ENCODE results near the gene FAM174B. TPM values are rescaled to one million over a fixed set of nuclear protein-coding genes. Genes with fewer than 3 reads are reported as not detected.

Gene FAM174B
- total RNA-seq, 1 experiment from 2014 or later, result 90.7 TPM

DNA sequence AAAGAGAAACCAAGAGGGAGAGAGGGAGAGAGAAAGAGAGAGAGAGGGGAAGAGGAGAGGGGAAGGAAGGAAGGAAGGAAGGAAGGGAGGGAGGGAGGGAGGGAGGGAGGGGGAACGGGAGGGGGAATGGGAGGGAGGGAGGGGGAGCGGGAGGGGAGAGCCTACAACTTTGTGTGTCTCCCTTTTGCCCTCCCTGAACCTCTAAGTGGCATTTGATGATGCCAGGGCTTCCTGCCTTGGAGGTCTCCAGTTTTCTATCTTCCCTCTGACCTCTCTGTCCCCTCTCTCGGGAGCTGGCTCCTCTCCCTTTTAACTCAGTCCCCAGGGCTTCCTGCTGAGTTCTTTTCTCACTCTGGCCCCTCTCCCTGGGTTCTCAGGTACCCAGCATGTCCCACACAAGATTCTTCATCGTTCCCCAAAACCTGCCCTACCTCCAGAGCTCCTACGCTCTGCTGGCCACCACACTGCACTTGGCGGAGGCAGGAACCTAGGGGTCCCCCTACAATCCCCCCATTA, 12.5 kb upstream of the FAM174B start:
- in situ Hi-C loops (cut with HindIII; ENCODE audit: low pct_unique_long_range_greater_than_20kb, low sequenced_read_pairs), result no loop called here
- DNase-seq (ENCODE audit: low read depth, low spot score), result no peak

DNA sequence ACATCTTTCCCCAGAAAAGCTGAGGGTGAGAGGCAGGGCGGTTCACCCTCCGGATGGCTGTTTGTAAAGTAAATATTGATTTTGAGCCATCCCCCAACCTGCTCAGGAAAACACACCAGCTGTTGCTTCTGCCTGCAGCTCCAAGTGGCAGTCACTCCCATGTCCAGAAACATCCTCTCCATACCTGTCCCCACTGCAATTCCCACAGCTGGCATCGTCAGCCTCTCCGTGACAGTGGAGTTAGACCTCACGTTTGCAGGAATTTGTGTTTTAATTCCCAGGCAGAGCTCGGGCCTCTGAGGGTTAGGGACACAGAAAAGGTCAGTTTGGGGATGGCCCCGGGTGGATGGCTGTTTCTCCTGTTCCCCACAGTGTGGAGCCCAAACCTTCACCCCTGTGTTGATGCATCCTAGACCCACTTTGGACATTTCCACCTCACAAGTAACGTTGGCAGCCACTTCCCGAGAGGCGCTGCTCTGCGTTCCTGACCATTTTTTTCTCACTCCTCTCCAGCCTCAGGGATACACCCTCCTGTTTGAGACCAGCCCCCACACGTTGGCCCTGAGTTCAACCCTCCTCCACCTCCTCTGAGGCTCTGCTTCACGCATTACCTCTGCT, 11.8 kb upstream of the FAM174B start:
- no peak for DNase-seq (ENCODE audit: low read depth, low spot score)

DNA sequence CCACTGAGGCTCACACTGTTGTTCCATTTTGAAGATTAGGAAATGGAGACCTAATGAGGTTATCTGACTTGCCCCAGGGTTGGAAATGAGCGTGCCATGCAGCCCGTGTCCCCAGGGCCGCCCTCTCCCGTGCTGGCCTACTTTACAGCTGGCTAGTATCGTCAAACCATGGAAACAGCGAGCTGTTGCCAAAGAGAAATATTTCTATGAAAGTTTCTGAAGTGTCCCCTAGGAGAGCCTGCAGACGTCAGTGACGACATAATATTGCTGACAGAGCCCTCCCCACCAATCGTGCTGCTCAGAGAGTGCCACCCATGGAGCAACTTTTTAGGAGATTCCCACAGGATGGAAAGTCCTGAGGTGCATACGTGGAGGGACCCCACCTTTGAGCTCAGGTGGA, 11.2 kb upstream of the FAM174B start:
- no peak for DNase-seq (ENCODE audit: low read depth, low spot score)
- in situ Hi-C loops (cut with HindIII; ENCODE audit: low pct_unique_long_range_greater_than_20kb, low sequenced_read_pairs), result no loop called here

More for the DNA sequence above, 11.8 kb upstream of the FAM174B start:
- in situ Hi-C loops (cut with HindIII; ENCODE audit: low pct_unique_long_range_greater_than_20kb, low sequenced_read_pairs), result no loop called here

DNA sequence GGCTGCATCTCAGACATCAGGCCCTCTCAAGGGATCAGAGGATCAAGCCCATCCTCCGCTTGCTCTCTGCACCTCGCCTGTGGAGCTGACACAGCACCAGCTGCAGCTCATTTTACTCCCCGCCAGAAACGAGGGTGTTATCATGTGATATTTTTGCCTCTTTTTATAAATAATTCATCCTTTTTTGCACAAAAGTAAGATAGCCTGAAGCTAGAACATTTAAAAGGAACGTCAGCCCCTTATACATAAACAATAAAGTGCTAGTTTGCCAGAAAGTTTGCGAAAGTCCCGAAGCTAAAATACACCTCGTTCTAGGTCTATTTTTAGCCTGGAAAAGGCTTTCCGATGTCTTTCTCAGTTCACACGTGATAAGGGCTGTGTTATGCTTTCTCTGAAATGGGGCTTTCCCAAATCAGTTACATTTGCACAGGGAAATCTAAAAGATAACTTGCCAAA, 9.6 kb upstream of the FAM174B start:
- peak; percentile 53 for DNase-seq (ENCODE audit: low read depth, low spot score)
- in situ Hi-C loops (cut with HindIII; ENCODE audit: low pct_unique_long_range_greater_than_20kb, low sequenced_read_pairs), result no loop called here

DNA sequence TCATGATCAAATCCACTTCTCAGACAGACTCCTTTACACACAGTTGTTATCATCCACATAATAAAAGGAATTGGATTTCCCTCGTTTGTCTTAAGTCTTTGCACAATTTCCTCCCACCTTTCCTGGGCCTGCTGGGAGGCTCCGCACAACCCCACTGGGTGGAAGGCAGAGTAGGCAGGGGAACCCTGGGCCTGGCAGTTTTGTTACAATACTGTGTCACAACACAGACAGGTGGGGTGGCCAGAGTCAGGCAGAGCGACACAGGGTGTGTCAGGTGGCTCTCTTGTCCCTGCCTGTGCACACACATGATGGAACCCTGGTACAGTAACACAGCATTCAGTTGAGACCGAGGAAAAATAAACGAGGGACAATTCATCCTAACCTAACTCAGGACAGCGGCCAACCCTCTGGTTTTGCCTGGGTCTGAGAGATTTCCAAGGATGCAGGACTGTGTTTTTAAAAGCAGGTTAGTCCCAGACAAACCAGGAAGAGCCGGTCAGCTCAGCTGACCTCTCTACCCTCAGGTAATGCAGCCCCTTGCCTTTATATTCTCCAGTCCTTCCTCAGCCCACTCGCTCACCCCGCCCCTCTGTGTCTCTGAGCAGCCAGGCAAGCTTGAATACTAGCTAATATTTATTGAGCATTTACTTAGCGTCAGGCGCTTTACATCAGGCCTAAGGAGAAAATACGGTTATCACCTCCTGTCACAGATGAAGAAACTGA, 8.8 kb upstream of the FAM174B start:
- in situ Hi-C loops (cut with HindIII; ENCODE audit: low pct_unique_long_range_greater_than_20kb, low sequenced_read_pairs), result no loop called here
- DNase-seq (ENCODE audit: low read depth, low spot score), result no peak

DNA sequence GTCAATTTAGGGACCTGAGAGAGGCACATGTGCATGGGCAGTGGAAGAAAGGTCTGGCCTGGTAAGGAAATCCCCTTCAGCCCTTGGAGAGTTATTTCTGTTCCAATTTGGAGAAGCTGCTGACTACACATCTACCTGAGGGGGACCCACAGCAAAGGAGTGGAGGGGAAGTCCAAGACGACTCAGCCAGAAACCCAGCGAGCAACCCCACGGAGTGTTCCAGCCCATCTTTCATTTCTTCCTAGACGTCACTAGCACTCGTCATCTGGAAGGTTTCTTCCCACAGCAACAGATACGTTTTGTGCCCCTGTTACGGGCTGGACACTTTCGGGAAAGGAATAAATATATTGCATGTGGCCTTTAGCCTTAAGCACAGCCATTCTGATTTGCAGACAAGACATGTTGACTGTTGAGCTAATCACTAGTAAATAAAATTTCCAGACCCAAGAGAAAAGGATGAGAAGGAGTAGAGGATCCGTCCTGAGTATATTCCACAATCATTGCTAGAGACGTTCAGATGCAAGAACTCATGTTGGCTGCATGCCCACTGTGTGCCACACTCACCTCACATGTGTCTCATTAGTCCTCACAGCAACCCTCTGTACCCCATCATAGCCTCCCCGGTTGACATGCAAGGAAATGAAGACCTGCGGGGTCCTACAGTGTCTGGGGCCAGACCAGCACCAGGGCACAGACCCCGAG, 7.8 kb upstream of the FAM174B start:
- DNase-seq (ENCODE audit: low read depth, low spot score), result no peak
- in situ Hi-C loops (cut with HindIII; ENCODE audit: low pct_unique_long_range_greater_than_20kb, low sequenced_read_pairs), result no loop called here

DNA sequence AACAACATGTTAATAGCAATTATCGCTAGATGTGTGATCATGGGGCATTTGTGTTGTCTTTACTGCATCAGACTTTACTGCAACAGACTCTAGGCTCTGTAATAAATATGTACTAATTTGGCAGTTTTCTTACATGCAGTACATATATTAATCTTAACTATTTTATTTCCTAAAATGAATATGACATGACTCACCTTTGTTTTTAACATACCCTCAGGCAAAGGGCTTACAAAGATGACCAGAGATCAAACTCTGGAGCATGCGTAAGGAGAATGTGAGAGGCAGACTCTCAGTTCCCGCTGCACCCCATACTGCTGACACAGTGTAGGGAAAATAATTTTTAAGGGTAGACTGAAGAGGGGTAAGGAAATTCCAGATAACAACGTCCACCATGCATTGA, 7.2 kb upstream of the FAM174B start:
- no peak for DNase-seq (ENCODE audit: low read depth, low spot score)
- in situ Hi-C loops (cut with HindIII; ENCODE audit: low pct_unique_long_range_greater_than_20kb, low sequenced_read_pairs), result no loop called here

DNA sequence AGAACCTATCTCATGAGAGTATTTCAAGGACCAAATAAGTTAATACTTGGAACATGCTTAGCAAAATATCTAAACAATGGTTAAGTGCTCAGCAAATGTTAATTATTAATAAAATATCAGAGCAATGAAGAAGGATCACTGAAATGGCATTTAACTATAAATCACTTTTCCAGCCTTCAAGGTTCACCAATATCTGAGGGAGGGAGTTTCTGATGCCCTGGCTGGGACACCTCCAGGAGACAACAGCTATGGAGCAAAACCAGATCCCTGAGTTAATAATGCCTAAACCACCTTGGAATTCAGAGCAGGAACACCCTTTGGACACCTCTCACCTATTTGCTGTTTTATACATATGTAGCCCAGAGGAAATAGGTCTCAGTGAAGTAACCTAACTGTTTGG, 6.4 kb upstream of the FAM174B start:
- in situ Hi-C loops (cut with HindIII; ENCODE audit: low pct_unique_long_range_greater_than_20kb, low sequenced_read_pairs), result no loop called here

DNA sequence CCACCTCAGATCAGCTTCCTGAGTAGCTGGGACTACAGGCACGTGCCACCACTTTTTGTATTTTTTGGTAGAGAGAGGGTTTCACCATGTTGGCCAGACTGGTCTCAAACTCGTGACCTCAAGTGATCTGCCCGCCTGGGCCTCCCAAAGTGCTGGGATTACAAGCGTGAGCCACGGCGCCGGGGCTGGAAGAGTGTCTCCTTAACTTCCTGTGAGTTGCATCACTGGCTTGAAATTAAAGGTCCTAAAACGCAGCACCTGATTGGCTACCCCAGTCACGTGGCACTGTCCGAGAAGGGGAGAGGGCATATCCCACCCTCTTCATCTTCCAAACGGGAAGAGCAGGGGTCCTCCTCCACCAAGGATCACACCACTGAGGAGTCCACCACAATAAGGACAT, 5.5 kb upstream of the FAM174B start:
- no peak for DNase-seq (ENCODE audit: low read depth, low spot score)
- in situ Hi-C loops (cut with HindIII; ENCODE audit: low pct_unique_long_range_greater_than_20kb, low sequenced_read_pairs), result no loop called here

More for the DNA sequence above, 6.4 kb upstream of the FAM174B start:
- DNase-seq (ENCODE audit: low read depth, low spot score), result no peak

DNA sequence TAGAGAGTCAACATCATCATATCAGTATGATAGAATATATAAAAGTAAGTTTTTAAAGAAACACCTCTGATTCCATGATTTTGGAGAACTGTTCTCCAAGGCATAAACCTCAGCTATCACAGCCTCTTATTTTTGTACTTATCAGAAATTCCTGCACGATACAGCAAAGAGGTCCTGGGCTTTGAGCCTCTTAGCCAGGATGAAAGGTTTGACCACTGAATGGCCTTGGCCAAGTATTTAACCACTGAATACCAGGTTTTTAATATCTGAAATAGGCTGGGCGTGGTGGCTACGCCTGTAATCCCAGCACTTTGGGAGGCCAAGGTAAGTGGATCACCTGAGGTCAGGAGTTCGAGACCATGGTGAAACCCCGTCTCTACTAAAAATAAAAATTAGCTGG, 1.9 kb upstream of the FAM174B start:
- DNase-seq (ENCODE audit: low read depth, low spot score), result no peak
- in situ Hi-C loops (cut with HindIII; ENCODE audit: low pct_unique_long_range_greater_than_20kb, low sequenced_read_pairs), result no loop called here

DNA sequence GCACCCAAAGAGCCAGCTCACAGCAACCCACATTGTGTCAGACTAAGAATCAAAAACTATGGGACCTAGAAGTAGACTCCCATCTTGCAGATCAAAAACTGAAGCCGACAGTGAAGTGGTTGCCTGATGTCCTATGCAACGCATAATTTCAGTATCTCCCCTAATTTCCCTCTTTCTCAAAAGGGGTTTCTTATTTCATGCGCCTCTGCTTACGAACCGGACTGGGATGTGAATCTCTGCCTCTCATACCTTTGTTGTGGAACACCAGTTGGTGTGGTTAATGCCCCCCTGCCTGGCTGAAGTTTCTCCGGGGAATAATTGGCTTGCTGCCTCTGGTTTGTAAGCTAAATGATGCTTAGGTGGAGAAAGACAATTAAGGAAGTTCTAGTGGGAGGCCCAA, 514 bp upstream of the FAM174B start:
- no peak for DNase-seq (ENCODE audit: low read depth, low spot score)
- in situ Hi-C loops (cut with HindIII; ENCODE audit: low pct_unique_long_range_greater_than_20kb, low sequenced_read_pairs), result no loop called here

DNA sequence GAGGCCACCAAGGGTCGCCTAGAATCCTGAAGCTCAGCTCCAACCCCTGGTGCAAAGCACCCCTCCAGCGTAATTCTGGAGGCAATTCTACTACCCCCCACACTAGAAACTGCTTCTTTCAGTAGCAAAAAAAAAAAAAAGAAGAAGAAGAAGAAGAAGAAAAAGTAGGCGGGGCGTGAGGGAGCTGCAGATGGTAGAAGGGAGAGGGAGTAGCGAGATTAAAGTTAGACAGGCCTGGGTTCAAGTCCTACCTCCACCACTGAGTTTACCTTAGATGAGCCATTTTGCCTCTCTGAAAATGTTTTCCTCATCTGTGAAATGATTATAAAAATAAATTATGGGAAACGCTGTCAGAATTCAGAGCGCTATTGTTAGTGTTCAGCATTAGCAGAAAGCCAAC, 913 bp downstream of the FAM174B start:
- DNase-seq (ENCODE audit: low read depth, low spot score), result no peak
- in situ Hi-C loops (cut with HindIII; ENCODE audit: low pct_unique_long_range_greater_than_20kb, low sequenced_read_pairs), result no loop called here

DNA sequence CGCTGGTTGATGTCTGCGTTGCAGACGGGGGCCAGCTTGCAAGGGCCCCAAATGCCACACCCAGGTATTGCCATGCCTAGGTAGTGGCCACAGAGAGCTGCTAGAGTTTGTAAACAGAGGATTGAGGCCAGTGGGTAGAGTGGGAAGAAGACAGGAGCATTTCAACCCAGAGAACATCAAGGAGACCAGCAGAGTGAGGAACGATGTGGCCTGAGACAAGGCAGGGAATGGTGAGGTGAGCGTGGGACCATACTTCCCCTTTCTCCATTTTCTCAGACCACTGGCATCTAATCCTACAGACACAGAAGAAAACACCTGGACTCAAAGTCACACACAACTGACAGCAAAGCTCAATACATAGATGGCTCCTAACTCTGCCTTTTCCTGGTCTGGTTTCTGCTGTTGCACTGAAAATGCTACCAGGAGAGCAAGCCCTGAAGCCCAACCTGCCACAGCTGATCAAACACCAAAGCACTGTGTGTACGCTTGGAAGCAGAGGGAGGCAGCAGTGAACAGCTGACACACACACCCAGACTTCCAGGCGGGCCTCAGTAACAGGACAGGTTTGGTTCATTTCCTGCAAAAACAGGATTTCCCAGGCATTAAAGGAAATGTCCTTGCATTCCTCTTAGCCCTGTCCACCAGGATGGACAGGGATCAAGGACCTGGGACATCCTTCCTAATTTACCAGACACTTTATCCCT, 1.6 kb downstream of the FAM174B start:
- in situ Hi-C loops (cut with HindIII; ENCODE audit: low pct_unique_long_range_greater_than_20kb, low sequenced_read_pairs), result no loop called here
- DNase-seq (ENCODE audit: low read depth, low spot score), result no peak

DNA sequence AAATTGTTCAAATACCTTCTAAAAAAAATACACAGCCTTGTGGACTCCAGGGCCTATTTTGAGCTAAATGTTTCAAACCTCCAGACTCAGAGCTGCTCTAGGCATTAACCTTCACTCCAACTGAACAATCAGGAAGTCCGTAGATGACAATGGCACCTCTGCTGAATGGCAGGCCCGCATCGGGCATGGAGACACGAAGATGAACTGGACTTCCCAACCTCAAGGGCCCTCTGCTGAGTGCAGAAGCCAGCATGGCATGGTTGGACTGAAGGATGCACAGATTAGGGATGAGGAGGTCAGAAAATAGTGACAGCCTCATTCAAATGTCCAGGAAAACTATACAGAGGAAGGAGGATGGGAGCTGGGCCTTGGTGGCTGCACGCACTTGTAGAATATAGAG, 2.2 kb downstream of the FAM174B start:
- no peak for DNase-seq (ENCODE audit: low read depth, low spot score)
- in situ Hi-C loops (cut with HindIII; ENCODE audit: low pct_unique_long_range_greater_than_20kb, low sequenced_read_pairs), result no loop called here

DNA sequence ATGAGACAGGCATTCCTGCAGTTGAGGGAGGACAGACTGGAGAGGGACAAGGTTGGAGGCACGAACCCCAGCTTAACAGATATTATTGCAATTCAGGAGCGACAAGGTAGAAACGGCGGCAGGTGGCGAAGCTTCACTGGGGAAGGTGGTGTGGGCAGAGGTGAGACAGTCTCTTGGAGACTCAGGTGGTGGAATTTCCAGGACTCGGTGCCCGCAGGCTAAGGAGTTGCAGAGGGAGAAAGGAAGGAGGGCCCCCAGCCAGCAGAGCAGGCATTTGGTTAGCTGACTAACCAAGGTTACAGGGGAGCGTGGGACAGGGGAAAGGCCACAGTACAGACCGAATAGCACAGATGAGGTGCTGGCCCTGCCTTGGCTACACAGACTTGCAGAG, 3.0 kb downstream of the FAM174B start:
- in situ Hi-C loops (cut with HindIII; ENCODE audit: low pct_unique_long_range_greater_than_20kb, low sequenced_read_pairs), result no loop called here
- no peak for DNase-seq (ENCODE audit: low read depth, low spot score)

DNA sequence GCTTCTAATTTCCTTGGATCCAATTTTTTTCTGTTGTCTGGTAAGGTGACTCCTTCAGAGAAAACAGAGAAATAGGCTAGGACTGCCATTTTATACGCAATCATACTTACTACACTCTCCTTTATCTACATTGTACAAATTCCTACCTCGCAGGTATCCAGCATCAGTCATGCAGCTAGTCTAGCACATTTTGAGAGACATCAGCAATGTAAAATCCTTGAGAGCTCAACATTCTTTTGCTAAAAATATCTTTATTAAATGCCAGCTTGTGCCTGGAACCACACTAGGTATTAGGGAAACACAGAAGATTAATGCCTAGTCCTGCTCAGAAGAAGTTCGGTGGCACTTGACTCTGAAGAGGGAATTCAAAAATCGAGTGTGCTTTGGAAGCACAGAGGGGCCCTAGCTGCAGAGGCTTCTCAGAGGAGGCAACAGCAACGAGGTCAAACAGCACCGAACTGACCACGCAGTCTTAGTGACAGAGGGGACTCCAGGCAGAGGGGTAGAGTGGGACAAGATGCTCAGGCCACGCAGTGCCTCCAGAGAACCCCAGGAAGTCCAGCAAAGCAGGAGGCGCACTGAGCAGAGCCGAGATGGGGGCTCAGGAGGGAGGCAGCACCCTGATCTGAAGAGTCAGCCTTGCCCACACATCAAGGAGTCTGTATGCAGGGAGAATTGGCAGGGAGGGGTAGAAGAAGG, 3.5 kb downstream of the FAM174B start:
- DNase-seq (ENCODE audit: low read depth, low spot score), result no peak
- in situ Hi-C loops (cut with HindIII; ENCODE audit: low pct_unique_long_range_greater_than_20kb, low sequenced_read_pairs), result no loop called here

DNA sequence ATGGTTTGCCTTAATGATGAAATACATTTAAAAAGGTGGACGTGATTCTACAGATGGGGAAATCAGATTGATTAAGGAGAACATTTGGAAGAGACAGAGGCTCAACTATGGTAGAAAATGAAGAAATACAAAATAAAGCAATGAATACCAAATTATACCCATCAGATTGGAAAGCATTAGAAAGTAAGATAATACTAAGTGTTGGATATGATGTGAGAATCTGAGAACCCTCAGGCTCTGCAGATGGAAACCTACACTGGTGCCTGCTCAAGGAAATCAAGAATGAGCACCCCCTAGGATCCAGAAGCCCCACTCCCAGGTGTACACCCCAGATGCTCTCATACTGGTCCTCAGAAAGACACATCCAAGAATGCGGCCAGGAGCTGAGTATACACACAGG, 4.6 kb downstream of the FAM174B start:
- in situ Hi-C loops (cut with HindIII; ENCODE audit: low pct_unique_long_range_greater_than_20kb, low sequenced_read_pairs), result no loop called here
- no peak for DNase-seq (ENCODE audit: low read depth, low spot score)

DNA sequence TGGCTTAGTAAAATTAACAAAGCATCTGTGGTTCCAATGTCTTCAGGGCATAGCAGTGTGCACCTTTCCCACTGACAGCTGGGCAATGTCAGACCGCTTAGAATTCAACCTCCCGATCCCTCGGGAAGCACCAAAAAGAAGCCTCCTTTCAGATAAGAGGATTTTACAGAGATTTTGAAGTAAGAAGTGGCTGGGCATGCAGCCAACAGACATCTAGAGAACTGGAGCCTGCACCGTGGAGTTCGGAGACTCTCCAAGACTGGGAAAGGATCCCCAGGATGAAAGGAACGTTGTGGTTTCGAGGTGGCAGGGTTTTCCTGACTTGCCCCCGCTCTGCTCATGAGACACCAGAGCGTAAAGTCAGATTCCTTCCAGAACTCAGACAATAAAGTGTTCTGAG, 5.3 kb downstream of the FAM174B start:
- in situ Hi-C loops (cut with HindIII; ENCODE audit: low pct_unique_long_range_greater_than_20kb, low sequenced_read_pairs), result no loop called here
- DNase-seq (ENCODE audit: low read depth, low spot score), result no peak
